ENCODE data around the gene PIGR. TPM values are rescaled to one million over a fixed set of nuclear protein-coding genes. Genes with fewer than 3 reads are reported as not detected.

The PIGR gene
- polyA plus RNA-seq, 1 donor: not detected

DNA sequence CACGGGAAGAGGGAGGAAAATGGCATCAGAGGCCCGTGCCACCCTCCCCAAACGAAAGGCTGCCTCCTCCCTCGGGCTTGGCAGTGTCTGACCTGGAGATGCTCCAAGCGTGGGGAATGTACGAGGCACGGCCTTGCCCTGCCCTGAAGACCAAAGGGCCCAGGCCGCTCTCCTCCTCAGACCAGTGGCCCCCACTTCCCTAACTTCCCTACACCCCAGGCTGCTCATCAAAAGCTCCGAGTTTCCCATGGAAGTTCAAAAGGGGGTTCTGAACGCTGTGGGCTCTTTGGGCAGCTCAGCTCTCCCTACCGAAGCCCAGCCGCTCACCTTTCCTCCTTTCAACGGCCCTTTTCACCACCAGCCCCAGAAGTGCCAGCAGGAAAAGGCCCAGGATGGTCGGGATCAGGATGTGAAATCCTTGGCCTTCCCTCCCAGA is 36.4 kb downstream of the PIGR start:
- no peak for DNase-seq (ENCODE audit: low read depth)

DNA sequence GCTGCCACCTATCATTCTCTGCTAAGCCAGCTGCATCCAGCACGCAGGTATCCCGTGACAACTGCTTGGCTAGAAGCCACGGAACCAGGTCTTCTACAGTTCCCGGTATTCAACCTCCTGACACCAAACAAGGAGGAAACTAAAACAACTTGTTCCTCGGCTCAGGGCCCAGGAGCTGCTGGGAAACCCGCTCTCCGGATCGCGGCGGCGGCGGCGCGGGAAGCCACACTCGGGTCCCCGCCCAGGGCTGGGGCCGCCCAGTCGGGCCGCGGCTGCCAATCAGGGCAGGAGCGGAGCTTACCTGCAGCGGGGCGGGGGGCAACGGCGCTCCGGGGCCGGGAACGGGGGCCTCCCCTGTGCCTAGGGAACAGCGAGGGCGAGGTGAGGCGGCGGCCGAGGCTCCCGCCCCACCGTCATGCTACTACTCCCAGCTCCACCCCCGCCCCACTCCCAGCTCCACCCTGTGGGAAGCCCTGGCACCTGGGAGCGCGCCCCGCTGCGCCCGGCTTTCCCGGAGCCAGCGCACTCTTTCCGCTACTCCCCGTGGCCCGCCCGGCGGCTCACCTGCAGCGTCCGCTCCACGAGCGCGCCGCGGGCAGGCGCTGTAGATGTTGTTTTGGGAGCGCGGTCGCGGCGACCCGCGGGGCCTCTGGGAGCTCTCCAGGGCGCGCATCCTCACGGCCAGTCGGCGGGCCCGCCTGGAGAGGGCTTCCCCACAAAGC is 36.9 kb downstream of the PIGR start:
- no peak for DNase-seq (ENCODE audit: low read depth)

- no peak for DNase-seq (ENCODE audit: low read depth)
Observed at GRCh38 chr1:206908038-206908437, 38.2 kb downstream of the PIGR start.

DNA sequence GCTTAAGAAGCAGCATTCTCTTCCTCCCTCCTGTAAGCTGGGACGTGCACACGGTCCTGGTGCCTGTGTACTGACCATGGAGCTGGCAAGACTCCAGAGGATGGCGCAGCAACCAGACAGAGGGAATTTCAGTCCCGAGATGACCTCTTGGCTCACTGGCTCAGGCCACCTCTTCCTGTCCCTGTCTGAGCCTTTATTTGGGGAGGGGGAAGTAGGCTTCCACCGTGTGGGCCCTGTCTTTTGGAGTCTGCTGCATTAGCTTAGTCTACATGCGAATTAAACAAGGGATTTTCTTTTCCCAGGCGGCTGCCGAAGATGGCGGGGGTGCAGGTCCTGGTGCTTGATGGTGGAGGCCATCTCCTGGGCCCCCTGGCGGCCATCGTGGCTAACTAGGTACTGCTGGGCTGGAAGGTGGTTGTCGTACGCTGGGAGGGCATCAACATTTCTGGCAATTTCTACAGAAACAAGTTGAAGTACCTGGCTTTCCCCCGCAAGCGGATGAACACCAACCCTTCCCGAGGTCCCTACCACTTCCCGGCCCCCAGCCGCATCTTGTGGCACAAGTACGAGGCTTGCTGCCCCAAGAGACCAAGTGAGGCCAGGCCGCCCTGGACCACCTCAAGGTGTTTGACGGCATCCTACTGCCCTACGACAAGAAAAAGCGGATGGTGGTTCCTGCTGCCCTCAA is 38.8 kb downstream of the PIGR start:
- no peak for DNase-seq (ENCODE audit: low read depth)

GRCh38 chr1:206905295-206906164 is 40.7 kb downstream of the PIGR start:
- no peak for DNase-seq (ENCODE audit: low read depth)

DNA sequence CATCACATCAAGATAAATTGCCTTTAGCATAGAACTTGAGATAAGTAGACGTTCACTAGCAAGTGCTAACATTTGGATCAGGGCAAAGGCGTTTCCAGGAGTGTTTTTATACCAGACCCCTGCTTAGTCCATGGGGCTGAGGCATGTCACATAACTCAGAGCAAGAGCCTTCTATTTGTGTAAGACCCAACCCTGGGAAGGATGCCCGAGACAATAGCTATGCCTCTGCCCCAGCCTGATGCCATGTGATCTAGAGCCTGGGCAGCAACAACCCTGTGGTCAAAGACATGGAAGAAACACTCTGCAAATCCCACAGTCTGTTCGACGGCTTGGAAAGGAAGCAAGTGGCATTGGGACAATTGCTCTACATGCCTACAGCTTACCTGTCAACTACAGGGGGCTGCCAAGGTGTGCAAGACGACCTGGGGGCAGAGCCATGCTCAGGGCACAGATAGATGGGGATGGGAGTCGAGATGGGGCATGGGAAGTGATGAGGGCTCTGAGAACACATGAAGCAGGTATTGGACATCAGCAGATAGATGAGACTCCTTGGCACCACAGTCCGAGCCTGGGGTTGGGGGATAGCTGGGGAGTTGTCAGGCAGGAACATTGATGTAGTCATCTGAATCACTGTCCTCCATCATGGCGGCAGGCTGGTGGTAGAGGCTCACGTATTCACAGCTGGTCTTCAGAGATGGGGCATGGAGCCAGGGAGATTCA is 41.7 kb downstream of the PIGR start:
- DNase-seq (ENCODE audit: low read depth): no peak

DNA sequence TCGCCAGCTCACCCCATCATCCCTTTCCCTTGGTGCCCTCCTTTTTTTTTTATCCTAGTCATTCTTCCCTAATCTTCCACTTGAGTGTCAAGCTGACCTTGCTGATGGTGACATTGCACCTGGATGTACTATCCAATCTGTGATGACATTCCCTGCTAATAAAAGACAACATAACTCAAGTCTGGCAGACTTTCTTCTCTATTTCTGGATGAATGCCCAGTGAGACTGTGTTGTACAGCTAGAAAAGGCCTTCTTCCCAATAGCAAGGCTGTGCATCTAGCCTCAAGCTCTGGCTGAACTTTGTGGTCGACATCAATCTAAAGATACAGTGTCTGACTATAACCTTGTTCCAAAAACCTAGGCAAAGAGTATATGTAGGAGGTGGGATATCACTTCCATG is 42.6 kb downstream of the PIGR start:
- no peak for DNase-seq (ENCODE audit: low read depth)

DNA sequence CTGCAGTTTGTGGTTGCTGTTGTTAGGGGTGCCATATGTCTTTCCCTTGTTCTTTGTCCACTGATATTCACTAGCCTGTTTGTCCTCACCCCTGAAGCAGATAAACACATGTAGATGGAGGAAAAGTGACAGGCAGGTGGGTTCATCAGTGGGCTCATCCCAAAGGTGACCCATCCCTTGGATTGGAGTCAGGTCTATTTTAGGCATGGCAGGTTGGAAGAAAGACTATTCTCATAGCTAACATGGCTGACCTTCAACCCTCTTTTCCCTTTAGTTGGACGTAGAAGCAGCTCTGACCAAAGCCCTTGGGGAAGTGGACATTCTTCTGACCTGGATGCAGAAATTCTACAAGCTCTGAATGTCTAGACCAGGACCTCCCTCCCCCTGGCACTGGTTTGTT is 43.6 kb downstream of the PIGR start:
- no peak for DNase-seq (ENCODE audit: low read depth)

GRCh38 chr1:206901944-206902343 is 44.3 kb downstream of the PIGR start:
- no peak for DNase-seq (ENCODE audit: low read depth)

GRCh38 chr1:206900149-206900548 is 46.1 kb downstream of the PIGR start:
- no peak for DNase-seq (ENCODE audit: low read depth)

- no peak for DNase-seq (ENCODE audit: low read depth)
Observed at GRCh38 chr1:206899717-206900116, 46.5 kb downstream of the PIGR start.

DNA sequence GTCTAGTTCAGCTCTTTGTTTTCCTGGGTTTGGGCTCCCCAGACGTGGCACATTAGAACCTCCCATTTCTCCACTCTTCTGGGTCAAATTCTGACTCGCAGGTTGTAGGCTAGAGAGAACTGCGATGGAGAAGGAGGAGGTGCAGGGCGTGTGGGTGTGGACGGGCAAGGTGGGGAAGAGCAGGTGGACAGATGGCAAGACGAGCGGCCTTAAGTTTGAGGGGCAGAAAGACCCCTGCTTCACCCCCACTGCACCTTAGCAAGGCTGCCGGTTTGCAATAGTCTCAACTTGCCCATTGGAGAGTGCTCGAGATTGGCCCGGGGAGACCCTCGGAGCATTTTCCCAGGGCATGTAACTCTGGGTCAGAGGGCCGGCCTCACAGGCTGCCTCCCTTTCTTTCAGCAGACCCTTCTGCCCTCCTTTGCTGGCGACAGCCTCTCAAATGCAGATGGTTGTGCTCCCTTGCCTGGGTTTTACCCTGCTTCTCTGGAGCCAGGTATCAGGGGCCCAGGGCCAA is 47.3 kb downstream of the PIGR start:
- DNase-seq (ENCODE audit: low read depth): no peak

DNA sequence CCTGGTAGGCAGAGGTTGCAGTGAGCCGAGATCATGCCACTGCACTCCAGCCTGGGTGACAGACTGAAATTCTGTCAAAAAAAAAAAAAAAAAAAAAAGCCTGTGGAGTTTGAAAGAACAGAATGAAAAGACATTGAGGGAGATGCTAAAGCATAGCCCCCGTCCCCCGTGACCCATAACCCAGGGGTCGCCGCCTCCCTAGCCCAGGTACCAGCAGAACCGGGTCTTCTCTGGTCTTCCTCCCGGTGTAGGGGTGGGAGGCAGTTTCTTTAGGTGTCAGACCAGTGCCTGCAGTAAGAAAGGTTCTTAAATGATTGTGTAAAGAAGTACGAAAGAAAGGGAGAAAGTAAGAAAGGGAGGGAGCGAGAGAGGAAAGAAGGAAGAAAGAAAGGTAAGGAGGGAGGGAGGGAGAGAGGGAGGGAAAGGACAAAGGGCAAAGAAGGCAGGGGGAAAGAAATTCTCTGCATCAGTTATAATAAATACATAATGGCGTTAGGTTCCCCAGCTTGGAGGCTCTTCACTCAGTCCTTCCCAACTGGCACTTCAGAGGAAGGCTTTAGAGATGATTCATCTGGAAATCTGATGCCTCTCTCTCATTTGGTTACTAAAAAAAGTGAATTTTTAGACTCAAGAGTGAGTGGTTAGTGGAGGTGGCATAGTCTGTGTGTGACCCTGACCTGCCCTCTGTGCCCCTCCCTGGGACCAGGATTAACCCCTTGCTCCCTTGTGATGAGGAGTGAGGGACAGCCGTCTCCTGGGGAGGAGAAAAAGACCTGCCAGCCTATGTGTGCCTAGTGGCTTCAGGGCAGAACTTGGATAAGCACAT is 48.0 kb downstream of the PIGR start:
- no peak for DNase-seq (ENCODE audit: low read depth)

DNA sequence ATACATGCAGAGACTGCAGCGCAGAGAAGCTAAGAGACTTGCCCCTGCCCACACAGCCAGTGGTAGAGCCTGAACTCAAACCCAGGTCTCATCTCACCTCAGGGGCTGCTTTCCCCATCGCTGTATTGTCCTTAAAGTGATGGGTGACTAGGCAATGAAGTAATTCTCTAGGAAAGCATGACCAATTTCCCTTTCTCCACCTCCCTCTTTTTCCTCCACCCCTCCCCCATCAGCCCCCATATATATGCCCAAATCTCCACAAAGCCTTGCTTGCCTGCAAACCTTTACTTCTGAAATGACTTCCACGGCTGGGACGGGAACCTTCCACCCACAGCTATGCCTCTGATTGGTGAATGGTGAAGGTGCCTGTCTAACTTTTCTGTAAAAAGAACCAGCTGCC is 49.1 kb downstream of the PIGR start, which contains the start of gene IL24:
TSS of gene IL24 (plus strand) at position 269 of the 400 bp plus-strand sequence. CDS start 390 bp downstream, outside the sequence.
- DNase-seq (ENCODE audit: low read depth): no peak

DNA sequence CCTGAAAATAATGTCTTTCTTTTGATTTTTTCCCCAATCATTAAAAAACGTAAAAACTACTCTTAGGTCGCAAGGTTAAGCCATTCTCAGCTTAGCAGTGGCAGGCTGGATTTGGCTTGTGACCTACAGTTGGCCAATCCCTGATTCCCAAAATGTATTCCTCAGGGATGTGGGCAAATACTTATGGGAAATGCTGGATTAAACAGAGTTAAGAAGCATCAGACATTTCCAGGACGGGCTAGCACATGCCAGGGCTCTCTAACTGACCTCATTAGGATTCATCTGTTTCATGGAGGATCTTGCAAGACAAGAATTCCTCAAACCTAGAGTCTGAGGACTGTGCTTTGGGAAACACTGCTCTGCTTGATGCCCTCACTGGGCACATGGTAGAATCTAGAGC is 50.0 kb downstream of the PIGR start:
- DNase-seq (ENCODE audit: low read depth): no peak

DNA sequence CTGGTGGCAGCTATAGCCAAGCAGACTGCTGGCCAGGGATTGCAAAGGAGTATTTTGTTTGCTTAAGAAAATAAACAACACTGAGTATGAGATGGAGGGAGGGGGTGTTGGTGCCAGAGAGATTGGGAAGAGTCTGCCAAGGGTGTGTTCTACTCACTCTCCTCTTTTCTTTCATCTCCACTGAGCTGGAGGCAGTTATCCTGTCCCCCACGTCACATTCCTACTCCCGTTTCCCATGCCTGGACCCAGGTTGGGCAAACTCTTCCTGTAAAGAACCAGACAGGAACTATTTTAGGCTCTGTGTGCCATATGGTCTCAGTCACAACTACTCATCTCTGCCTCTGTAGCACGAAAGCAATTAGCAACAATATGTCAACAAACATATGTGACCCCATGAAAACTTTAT is 50.4 kb downstream of the PIGR start:
- DNase-seq (ENCODE audit: low read depth): no peak

- DNase-seq (ENCODE audit: low read depth): no peak
Observed at GRCh38 chr1:206895325-206895724, 50.9 kb downstream of the PIGR start.

DNA sequence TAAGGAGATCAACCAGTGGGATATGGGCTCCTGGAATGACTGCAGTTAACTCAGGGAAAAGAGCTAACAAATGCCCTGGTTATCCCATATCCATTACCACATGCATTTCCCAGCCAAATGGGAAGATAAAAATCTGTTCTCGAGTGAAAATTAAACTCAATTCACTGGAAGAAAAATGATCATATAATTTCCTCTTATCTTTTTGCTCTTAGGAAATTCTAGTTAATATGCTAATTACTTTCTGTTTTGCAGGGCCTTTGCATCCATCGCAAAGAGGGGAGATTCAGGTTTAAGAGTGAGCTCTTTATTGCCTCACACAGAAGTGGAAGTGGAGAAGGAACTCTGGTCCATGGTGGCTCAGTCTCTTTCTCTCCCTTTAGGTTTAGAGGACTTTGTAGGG is 52.9 kb downstream of the PIGR start:
- DNase-seq (ENCODE audit: low read depth): no peak

GRCh38 chr1:206892351-206892984 is 53.8 kb downstream of the PIGR start:
- DNase-seq (ENCODE audit: low read depth): no peak

DNA sequence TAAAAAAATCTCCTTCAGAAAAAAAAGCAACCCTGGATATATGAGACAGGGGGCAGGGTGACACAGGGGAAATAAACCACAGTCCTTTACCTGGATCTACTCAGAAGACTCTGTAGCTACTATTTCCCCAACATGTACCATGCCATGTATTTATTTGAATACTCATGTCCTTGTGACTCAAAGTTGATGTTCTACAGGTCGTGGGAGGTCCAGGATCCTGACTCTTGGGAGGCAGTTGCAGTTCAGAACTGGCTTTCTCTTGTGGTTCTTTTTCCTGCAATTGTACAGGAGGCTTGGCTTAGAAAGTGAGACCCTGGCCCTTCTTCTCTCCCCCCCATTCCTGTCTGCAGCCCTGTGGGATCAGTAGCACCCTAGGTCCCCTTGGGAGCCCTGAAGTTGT is 54.9 kb downstream of the PIGR start:
- no peak for DNase-seq (ENCODE audit: low read depth)

Measured in forelimb muscle (tissue), 1 donor.